ENCODE results near the gene ATAD5.

The ATAD5 gene

DNA sequence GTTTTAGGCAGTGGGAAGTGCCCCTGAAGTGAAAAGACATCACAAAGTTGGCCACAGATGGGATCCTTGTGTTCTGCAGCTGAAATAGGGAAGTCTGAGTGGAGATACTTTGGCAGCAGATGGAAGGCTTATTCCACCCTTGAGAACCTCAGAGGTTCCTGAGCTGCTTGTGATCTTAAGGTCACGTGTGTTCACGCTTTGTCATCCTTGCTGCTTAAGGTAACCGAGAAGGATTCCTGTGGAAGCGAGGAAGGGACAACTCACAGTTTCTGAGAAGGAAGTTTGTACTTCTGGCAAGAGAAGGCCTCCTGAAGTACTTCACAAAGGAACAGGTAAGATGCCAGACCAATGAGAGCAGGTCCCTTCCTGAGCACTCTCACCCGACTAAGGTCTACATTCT is 102.2 kb downstream of the ATAD5 start:
- no peak for TF ChIP-seq LEF1 (IDR thresholded peaks at IDR 0.05; ENCODE audit: borderline replicate concordance)
- TF ChIP-seq TARDBP (IDR thresholded peaks at IDR 0.05): no peak
- TF ChIP-seq HDGF (IDR thresholded peaks at IDR 0.05; ENCODE audit: borderline replicate concordance): no peak
- TF ChIP-seq NFRKB (IDR thresholded peaks at IDR 0.05): no peak
- no peak for TF ChIP-seq ELF4 (IDR thresholded peaks at IDR 0.05)
- no peak for TF ChIP-seq ZNF384 (IDR thresholded peaks at IDR 0.05)
- no peak for TF ChIP-seq FOXK2 (IDR thresholded peaks at IDR 0.05)
- ChIA-PET POLR2A (no interaction called here), CTCF (no interaction called here)
- DNase-seq (ENCODE audit: extremely low spot score): no peak

DNA sequence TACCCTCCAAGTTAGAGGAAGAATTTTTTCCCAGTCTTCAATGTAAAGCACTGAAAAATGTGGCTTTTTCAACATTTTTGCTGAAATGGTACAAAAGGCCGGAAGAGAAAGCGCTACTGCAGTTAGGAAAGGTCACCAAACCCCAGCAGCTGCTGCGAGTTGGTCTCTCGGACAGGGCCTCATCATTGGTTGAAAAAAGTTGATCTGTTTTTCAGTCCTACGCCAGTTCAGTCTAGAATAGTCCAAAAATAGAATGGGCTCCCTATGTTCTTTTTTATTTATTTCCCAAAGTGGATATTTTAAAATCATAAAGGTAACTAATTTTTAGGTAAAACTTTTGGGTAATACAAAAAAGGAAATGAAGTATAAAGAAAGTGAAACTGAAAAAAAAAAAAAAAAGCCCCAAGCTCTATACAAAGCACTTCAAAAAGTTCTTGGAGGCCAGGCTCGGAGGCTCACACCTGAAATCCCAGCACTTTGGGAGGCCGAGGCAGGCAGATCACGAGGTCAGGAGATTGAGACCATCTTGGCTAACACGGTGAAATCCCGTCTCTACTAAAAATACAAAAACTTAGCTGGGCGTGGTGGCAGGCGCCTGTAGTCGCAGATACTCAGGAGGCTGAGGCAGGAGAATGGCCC is 107.4 kb downstream of the ATAD5 start:
- no peak for TF ChIP-seq L3MBTL2 (conservative IDR thresholded peaks at IDR 0.05)
- no peak for TF ChIP-seq ZNF384 (IDR thresholded peaks at IDR 0.05)
- TF ChIP-seq CTBP1 (IDR thresholded peaks at IDR 0.05; ENCODE audit: borderline replicate concordance): no peak
- TF ChIP-seq HDGF (IDR thresholded peaks at IDR 0.05; ENCODE audit: borderline replicate concordance): no peak
- TF ChIP-seq FOXK2 (IDR thresholded peaks at IDR 0.05): no peak
- TF ChIP-seq ELF4 (IDR thresholded peaks at IDR 0.05): no peak
- TF ChIP-seq BHLHE40 (IDR thresholded peaks at IDR 0.05; ENCODE audit: borderline replicate concordance): no peak
- TF ChIP-seq FOXM1 (IDR thresholded peaks at IDR 0.05; ENCODE audit: borderline replicate concordance): no peak
- no peak for TF ChIP-seq ARNT (IDR thresholded peaks at IDR 0.05)
- TF ChIP-seq SUZ12 (IDR thresholded peaks at IDR 0.05): no peak
- TF ChIP-seq, protein P1, sequence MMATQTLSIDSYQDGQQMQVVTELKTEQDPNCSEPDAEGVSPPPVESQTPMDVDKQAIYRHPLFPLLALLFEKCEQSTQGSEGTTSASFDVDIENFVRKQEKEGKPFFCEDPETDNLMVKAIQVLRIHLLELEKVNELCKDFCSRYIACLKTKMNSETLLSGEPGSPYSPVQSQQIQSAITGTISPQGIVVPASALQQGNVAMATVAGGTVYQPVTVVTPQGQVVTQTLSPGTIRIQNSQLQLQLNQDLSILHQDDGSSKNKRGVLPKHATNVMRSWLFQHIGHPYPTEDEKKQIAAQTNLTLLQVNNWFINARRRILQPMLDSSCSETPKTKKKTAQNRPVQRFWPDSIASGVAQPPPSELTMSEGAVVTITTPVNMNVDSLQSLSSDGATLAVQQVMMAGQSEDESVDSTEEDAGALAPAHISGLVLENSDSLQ (IDR thresholded peaks at IDR 0.05): no peak
- no peak for TF ChIP-seq LEF1 (IDR thresholded peaks at IDR 0.05; ENCODE audit: borderline replicate concordance)
- no peak for TF ChIP-seq NFRKB (IDR thresholded peaks at IDR 0.05)
- POLR2A ChIA-PET: no interaction called here
- CTCF ChIA-PET: no interaction called here
- no peak for DNase-seq (ENCODE audit: extremely low spot score)

DNA sequence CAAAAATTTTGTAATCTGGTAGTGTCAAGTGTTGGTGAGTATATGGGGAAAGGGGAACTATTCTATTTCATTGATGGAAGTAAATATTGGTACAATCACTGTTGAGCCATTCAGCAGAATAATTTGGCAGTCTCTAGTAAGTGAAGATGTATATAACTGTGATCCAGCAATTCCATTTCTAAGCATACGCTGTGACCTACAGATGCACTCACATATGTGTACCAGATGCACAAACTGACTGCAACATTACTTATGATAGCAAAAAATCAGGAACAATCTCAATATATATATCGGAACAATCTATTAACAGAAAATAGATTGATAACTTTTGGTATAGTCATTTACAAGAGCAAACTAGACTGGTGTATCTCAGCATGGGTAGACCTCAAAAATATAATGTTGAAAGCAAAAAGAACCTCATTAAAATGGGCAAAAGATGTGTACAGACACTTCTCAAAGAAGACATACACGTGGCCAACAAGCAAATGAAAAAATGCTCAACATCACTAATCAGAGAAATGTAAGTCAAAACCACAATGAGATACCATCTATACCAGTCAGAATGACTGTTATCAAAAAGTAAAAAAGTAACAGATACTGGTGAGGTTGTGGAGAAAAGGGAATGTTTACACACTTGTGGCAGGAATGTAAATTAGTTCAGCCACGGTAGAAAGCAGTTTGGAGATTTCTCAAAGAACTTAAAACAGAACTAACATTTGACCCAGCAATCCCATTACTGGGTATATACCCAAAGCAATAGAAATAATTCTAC is 110.7 kb downstream of the ATAD5 start:
- ChIA-PET CTCF (no interaction called here), POLR2A (no interaction called here)
- DNase-seq (ENCODE audit: extremely low spot score): no peak
- TF ChIP-seq, protein P1 (IDR thresholded peaks at IDR 0.05): no peak
- TF ChIP-seq ARNT (IDR thresholded peaks at IDR 0.05): no peak
- no peak for TF ChIP-seq L3MBTL2 (conservative IDR thresholded peaks at IDR 0.05)
- no peak for TF ChIP-seq FOXK2 (IDR thresholded peaks at IDR 0.05)
